WTC11 (cell line): ENCODE data around the gene SIM2. TPM values are rescaled to one million over a fixed set of nuclear protein-coding genes. Genes with fewer than 3 reads are reported as not detected.

Experiments
- ATAC-seq: fragments of 200-7000 bp; cut with Tn5 transposase; 2 replicates; pipeline ENCODE4 v1.10.0; 2021; ENCODE audit warnings: mild to moderate bottlenecking, moderate library complexity
- CTCF ChIA-PET: fragments of 300-600 bp; sonication (Branson Sonifier 250); formaldehyde crosslinking; loops from one replicate; lab custom pipeline; 2021; ENCODE audit warnings: antibody characterized with exemption; lab: Charles Lee
- POLR2A ChIA-PET: fragments of 350-600 bp; sonication (Branson Sonifier 250); formaldehyde crosslinking; loops from one replicate; lab custom pipeline; 2021; ENCODE audit warnings: antibody characterized with exemption; lab: Charles Lee
- DNase-seq: peaks from one replicate; pipeline ENCODE4 v3.0.0; 2021; ENCODE audit warnings: low spot score
- H3K27ac Mint-ChIP-seq: 2 replicates; pipeline ENCODE4 v1.8.0; 2021; ENCODE audit warnings: mixed read lengths
- H3K27me3 Mint-ChIP-seq: 2 replicates; pipeline ENCODE4 v1.8.0; 2021; ENCODE audit warnings: low read depth, mild to moderate bottlenecking, moderate library complexity, mixed read lengths
- H3K36me3 Mint-ChIP-seq: 2 replicates; pipeline ENCODE4 v1.8.0; 2021; ENCODE audit warnings: mixed read lengths
- H3K4me1 Mint-ChIP-seq: 2 replicates; pipeline ENCODE4 v1.8.0; 2022; ENCODE audit warnings: mixed read lengths
- H3K4me3 Mint-ChIP-seq: 2 replicates; pipeline ENCODE4 v1.8.0; 2021; ENCODE audit warnings: mild to moderate bottlenecking, moderate library complexity, mixed read lengths
- H3K9me3 Mint-ChIP-seq: 2 replicates; pipeline ENCODE4 v1.8.0; 2021; ENCODE audit warnings: mixed read lengths
- ARID4B ChIP-seq: sonication (generic); formaldehyde crosslinking; IDR thresholded peaks from 2 replicates; pipeline ENCODE4 v1.8.0; 2023; ENCODE audit warnings: missing genetic modification reagents, mild to moderate bottlenecking, borderline replicate concordance
- ATF1 ChIP-seq: sonication (generic); formaldehyde crosslinking; IDR thresholded peaks from 2 replicates; pipeline ENCODE4 v1.8.1; 2023; ENCODE audit warnings: mild to moderate bottlenecking, moderate library complexity, missing genetic modification reagents
- CREB1 ChIP-seq: sonication (generic); formaldehyde crosslinking; IDR thresholded peaks from 2 replicates; pipeline ENCODE4 v1.8.0; 2023; ENCODE audit warnings: mild to moderate bottlenecking, missing genetic modification reagents
- ESRRA ChIP-seq: sonication (generic); formaldehyde crosslinking; IDR thresholded peaks from 2 replicates; pipeline ENCODE4 v1.8.1; 2022; ENCODE audit warnings: mild to moderate bottlenecking, missing genetic modification reagents, borderline replicate concordance
- NR1H2 ChIP-seq: sonication (generic); formaldehyde crosslinking; IDR thresholded peaks from 2 replicates; pipeline ENCODE4 v1.9.0; 2021; ENCODE audit warnings: mild to moderate bottlenecking, moderate library complexity, missing genetic modification reagents
- PREB ChIP-seq: sonication (generic); formaldehyde crosslinking; IDR thresholded peaks from 2 replicates; pipeline ENCODE4 v1.8.1; 2022; ENCODE audit warnings: mild to moderate bottlenecking, missing genetic modification reagents, moderate library complexity, borderline replicate concordance
- PRRX2 ChIP-seq: fragments of 250-450 bp; sonication (Bioruptor Pico); IDR thresholded peaks from 2 replicates; pipeline ENCODE4 v1.8.0; 2021; ENCODE audit warnings: mild to moderate bottlenecking
- RELA ChIP-seq: sonication (generic); formaldehyde crosslinking; IDR thresholded peaks from 2 replicates; pipeline ENCODE4 v1.8.1; 2022; ENCODE audit warnings: missing genetic modification reagents, mild to moderate bottlenecking, borderline replicate concordance
- SMAD3 ChIP-seq: sonication (generic); formaldehyde crosslinking; IDR thresholded peaks from 2 replicates; pipeline ENCODE4 v1.8.0; 2022; ENCODE audit warnings: missing genetic modification reagents, mild to moderate bottlenecking, borderline replicate concordance
- TEAD1 ChIP-seq: sonication (generic); formaldehyde crosslinking; IDR thresholded peaks from 2 replicates; pipeline ENCODE4 v1.8.0; 2022; ENCODE audit warnings: mild to moderate bottlenecking, missing genetic modification reagents
- ZNF121 ChIP-seq: sonication (generic); formaldehyde crosslinking; IDR thresholded peaks from 2 replicates; pipeline ENCODE4 v1.8.0; 2023; ENCODE audit warnings: missing genetic modification reagents
- ZNF138 ChIP-seq: sonication (generic); formaldehyde crosslinking; conservative IDR thresholded peaks from 2 replicates; pipeline ENCODE4 v1.8.1; 2022; ENCODE audit warnings: mild to moderate bottlenecking, moderate library complexity, missing genetic modification reagents
- ZNF263 ChIP-seq: sonication (generic); formaldehyde crosslinking; IDR thresholded peaks from 2 replicates; pipeline ENCODE4 v1.8.1; 2022; ENCODE audit warnings: low read depth, mild to moderate bottlenecking, moderate library complexity, missing genetic modification reagents
- total RNA-seq: library from RNA; stranded (reverse); gene quantifications from 3 replicates; pipeline ENCODE4 v1.2.3, GENCODE V29; 2021
- TF ChIP-seq, protein P1 (sequence below): sonication (generic); formaldehyde crosslinking; IDR thresholded peaks from 2 replicates; pipeline ENCODE4 v1.8.0; 2022; ENCODE audit warnings: mild to moderate bottlenecking, missing genetic modification reagents
- TF ChIP-seq, protein P2 (sequence below): sonication (generic); formaldehyde crosslinking; IDR thresholded peaks from 2 replicates; pipeline ENCODE4 v1.8.1; 2023; ENCODE audit warnings: mild to moderate bottlenecking, missing genetic modification reagents, borderline replicate concordance
- TF ChIP-seq, protein P3 (sequence below): sonication (generic); formaldehyde crosslinking; conservative IDR thresholded peaks from 2 replicates; pipeline ENCODE4 v1.8.1; 2023; ENCODE audit warnings: mild to moderate bottlenecking, low read depth, missing genetic modification reagents, moderate library complexity
- TF ChIP-seq, protein P4 (sequence below): fragments of 250-450 bp; sonication (Bioruptor Pico); IDR thresholded peaks from 2 replicates; pipeline ENCODE4 v1.9.0; 2021; ENCODE audit warnings: moderate library complexity, mild to moderate bottlenecking, inconsistent platforms, borderline replicate concordance

Gene SIM2
- total RNA-seq, 1 experiment from 2014 or later: 0.17 TPM

- peak overlapping the region; percentile 52 for H3K4me3 Mint-ChIP-seq
- H3K9me3 Mint-ChIP-seq: peaks cover 6% of the 10 kb centered on the region
- ATAC-seq: no peak
- POLR2A ChIA-PET: no interaction called here
- no peak for DNase-seq
- H3K4me1 Mint-ChIP-seq: peaks cover 51% of the 10 kb centered on the region
- CTCF ChIA-PET: interaction anchor here (1.0 to 3.5 kb wide), 6 partner anchors 8 to 271 kb away, joined by 3 to 52 read pairs (median 8); no protein-coding TSS in a partner anchor
- H3K27me3 Mint-ChIP-seq: peaks cover 98% of the 10 kb centered on the region
- H3K27ac Mint-ChIP-seq: no peak overlapping the region
- peaks cover under 1% of the 10 kb centered on the region; the same call in 1 of the 2 replicates for H3K36me3 Mint-ChIP-seq
- TF ChIP-seq, protein P1, sequence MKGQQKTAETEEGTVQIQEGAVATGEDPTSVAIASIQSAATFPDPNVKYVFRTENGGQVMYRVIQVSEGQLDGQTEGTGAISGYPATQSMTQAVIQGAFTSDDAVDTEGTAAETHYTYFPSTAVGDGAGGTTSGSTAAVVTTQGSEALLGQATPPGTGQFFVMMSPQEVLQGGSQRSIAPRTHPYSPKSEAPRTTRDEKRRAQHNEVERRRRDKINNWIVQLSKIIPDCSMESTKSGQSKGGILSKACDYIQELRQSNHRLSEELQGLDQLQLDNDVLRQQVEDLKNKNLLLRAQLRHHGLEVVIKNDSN: no peak
- TF ChIP-seq ZNF138 (no peak), ESRRA (CRISPR knock-in tag) (no peak), RELA (CRISPR knock-in tag) (no peak), CREB1 (CRISPR knock-in tag) (no peak), NR1H2 (CRISPR knock-in tag) (no peak), SMAD3 (no peak), ARID4B (no peak)
- TF ChIP-seq, protein P2, sequence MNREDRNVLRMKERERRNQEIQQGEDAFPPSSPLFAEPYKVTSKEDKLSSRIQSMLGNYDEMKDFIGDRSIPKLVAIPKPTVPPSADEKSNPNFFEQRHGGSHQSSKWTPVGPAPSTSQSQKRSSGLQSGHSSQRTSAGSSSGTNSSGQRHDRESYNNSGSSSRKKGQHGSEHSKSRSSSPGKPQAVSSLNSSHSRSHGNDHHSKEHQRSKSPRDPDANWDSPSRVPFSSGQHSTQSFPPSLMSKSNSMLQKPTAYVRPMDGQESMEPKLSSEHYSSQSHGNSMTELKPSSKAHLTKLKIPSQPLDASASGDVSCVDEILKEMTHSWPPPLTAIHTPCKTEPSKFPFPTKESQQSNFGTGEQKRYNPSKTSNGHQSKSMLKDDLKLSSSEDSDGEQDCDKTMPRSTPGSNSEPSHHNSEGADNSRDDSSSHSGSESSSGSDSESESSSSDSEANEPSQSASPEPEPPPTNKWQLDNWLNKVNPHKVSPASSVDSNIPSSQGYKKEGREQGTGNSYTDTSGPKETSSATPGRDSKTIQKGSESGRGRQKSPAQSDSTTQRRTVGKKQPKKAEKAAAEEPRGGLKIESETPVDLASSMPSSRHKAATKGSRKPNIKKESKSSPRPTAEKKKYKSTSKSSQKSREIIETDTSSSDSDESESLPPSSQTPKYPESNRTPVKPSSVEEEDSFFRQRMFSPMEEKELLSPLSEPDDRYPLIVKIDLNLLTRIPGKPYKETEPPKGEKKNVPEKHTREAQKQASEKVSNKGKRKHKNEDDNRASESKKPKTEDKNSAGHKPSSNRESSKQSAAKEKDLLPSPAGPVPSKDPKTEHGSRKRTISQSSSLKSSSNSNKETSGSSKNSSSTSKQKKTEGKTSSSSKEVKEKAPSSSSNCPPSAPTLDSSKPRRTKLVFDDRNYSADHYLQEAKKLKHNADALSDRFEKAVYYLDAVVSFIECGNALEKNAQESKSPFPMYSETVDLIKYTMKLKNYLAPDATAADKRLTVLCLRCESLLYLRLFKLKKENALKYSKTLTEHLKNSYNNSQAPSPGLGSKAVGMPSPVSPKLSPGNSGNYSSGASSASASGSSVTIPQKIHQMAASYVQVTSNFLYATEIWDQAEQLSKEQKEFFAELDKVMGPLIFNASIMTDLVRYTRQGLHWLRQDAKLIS (CRISPR knock-in tag): no peak
- TF ChIP-seq, protein P3, sequence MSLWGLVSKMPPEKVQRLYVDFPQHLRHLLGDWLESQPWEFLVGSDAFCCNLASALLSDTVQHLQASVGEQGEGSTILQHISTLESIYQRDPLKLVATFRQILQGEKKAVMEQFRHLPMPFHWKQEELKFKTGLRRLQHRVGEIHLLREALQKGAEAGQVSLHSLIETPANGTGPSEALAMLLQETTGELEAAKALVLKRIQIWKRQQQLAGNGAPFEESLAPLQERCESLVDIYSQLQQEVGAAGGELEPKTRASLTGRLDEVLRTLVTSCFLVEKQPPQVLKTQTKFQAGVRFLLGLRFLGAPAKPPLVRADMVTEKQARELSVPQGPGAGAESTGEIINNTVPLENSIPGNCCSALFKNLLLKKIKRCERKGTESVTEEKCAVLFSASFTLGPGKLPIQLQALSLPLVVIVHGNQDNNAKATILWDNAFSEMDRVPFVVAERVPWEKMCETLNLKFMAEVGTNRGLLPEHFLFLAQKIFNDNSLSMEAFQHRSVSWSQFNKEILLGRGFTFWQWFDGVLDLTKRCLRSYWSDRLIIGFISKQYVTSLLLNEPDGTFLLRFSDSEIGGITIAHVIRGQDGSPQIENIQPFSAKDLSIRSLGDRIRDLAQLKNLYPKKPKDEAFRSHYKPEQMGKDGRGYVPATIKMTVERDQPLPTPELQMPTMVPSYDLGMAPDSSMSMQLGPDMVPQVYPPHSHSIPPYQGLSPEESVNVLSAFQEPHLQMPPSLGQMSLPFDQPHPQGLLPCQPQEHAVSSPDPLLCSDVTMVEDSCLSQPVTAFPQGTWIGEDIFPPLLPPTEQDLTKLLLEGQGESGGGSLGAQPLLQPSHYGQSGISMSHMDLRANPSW (CRISPR knock-in tag): no peak
These were observed 5.4 kb upstream of the SIM2 start for GRCh38 chr21:36693489-36694030.

GRCh38 chr21:36694031-36694515 lies 4.8 kb upstream of the SIM2 start:
- Mint-ChIP-seq H3K9me3 (peaks cover 3% of the 10 kb centered on the region; the same call in 1 of the 2 replicates), H3K27ac (no peak overlapping the region), H3K4me3 (peak overlapping the region; percentile 52), H3K36me3 (no peaks in the 10 kb centered on the region), H3K4me1 (peaks cover 51% of the 10 kb centered on the region), H3K27me3 (peaks cover 100% of the 10 kb centered on the region)
- ChIA-PET POLR2A (no interaction called here), CTCF (interaction anchor here (0.8 to 3.5 kb wide), 4 partner anchors 12 to 223 kb away, joined by 3 to 52 read pairs (median 4); no protein-coding TSS in a partner anchor)
- DNase-seq (no peak), ATAC-seq (no peak)
- TF ChIP-seq ZNF121 (no peak), ATF1 (CRISPR knock-in tag) (no peak), PREB (no peak), ZNF263 (CRISPR knock-in tag) (no peak), TEAD1 (CRISPR knock-in tag) (no peak), PRRX2 (CRISPR knock-in tag) (no peak)
- TF ChIP-seq, protein P4, sequence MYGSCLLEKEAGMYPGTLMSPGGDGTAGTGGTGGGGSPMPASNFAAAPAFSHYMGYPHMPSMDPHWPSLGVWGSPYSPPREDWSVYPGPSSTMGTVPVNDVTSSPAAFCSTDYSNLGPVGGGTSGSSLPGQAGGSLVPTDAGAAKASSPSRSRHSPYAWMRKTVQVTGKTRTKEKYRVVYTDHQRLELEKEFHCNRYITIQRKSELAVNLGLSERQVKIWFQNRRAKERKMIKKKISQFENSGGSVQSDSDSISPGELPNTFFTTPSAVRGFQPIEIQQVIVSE (CRISPR knock-in tag): no peak
